Mesenteric fat pad (tissue), 1 donor: Measurements from ENCODE around the gene CDKN2B-AS1. TPM values are rescaled to one million over a fixed set of nuclear protein-coding genes. Genes with fewer than 3 reads are reported as not detected.
A peak's percentile ranks its signal among the peaks of the same experiment; 100 is the strongest.

ENCODE experiments used
- DNase-seq: peaks from one replicate; pipeline ENCODE4 v3.0.0-alpha.2; 2020; ENCODE audit warnings: low spot score
- total RNA-seq: library from RNA; stranded (reverse); fragmentation: NEBNext Ultra II Directional; extraction: Animal tissue kit (Norgen Biotek cat#: 25700); gene quantifications from one replicate; pipeline ENCODE4 v1.2.1, GENCODE V29; 2021
- donor health status: DM: yes; HTN: yes; CAD: no.

Gene CDKN2B-AS1
- total RNA-seq, 1 donor from 2014 or later = 0.64 TPM

- DNase-seq = no peak
Observed at GRCh38 chr9:21982391-21982790, 12.2 kb upstream of the CDKN2B-AS1 start.

- DNase-seq = no peak
Observed at GRCh38 chr9:21982861-21983560, 11.6 kb upstream of the CDKN2B-AS1 start.

- no peak for DNase-seq
Observed at GRCh38 chr9:21983561-21983935, 11.0 kb upstream of the CDKN2B-AS1 start.

- DNase-seq = no peak
Observed at GRCh38 chr9:21984101-21984500, 10.5 kb upstream of the CDKN2B-AS1 start.

- DNase-seq = no peak
Observed at GRCh38 chr9:21985964-21986667, 8.5 kb upstream of the CDKN2B-AS1 start.

GRCh38 chr9:21988056-21988990 lies 6.3 kb upstream of the CDKN2B-AS1 start:
- DNase-seq = no peak

- DNase-seq = peak; percentile 86
Observed at GRCh38 chr9:21989440-21990189, 5.0 kb upstream of the CDKN2B-AS1 start.

GRCh38 chr9:21991072-21991959 lies 3.3 kb upstream of the CDKN2B-AS1 start:
- no peak for DNase-seq

GRCh38 chr9:21993007-21993406 lies 1.6 kb upstream of the CDKN2B-AS1 start:
- DNase-seq = no peak

GRCh38 chr9:21993893-21994555 lies 567 bp upstream of the CDKN2B-AS1 start, which contains the start of gene CDKN2A:
Gene CDKN2A, minus strand, starts transcription at chr9:21994392.
- no peak for DNase-seq

- peak; percentile 93 for DNase-seq
Observed at GRCh38 chr9:21995006-21995665, 545 bp downstream of the CDKN2B-AS1 start.

GRCh38 chr9:21995666-21996398 lies 1.2 kb downstream of the CDKN2B-AS1 start:
- peak; percentile 90 for DNase-seq

GRCh38 chr9:21996438-21996837 lies 1.8 kb downstream of the CDKN2B-AS1 start:
- DNase-seq = no peak

- no peak for DNase-seq
Observed at GRCh38 chr9:21996858-21997257, 2.3 kb downstream of the CDKN2B-AS1 start.

- DNase-seq = no peak
Observed at GRCh38 chr9:21997480-21997879, 2.9 kb downstream of the CDKN2B-AS1 start.

- no peak for DNase-seq
Observed at GRCh38 chr9:21998026-21998425, 3.4 kb downstream of the CDKN2B-AS1 start.

GRCh38 chr9:22002038-22002437 lies 7.4 kb downstream of the CDKN2B-AS1 start:
- DNase-seq = no peak
